ENCODE measurements around the gene MAN2B1.

- no peak for TF ChIP-seq CTCF (conservative IDR thresholded peaks at IDR 0.05 in 1 of 2, IDR thresholded peaks at IDR 0.05 in 1 of 2; ENCODE audit: extremely low read depth in 1 of 2, insufficient read depth in 1 of 2, low read depth in 1 of 2, low read length in 2 of 2)
- TF ChIP-seq EZH2 (IDR thresholded peaks at IDR 0.05; ENCODE audit: borderline replicate concordance, low read length) = no peak
Observed at GRCh38 chr19:12675399-12675798, 8.9 kb upstream of the MAN2B1 start.

Data from mammary epithelial cell (primary cell).